C4-2B (cell line): Measurements from ENCODE around the gene IL1A.

Experiments used
- H3K27ac ChIP-seq: fragments of 450-650 bp; 2 replicates; pipeline ENCODE4 v1.5.1; 2017
- CTCF ChIP-seq: fragments of 450-650 bp; conservative IDR thresholded peaks from 2 replicates; pipeline ENCODE4 v1.5.1; 2017; ENCODE audit warnings: mild to moderate bottlenecking
- ZFX ChIP-seq: fragments of 450-650 bp; IDR thresholded peaks from 2 replicates; pipeline ENCODE4 v1.6.1; 2017

IL1A gene

GRCh38 chr2:112779598-112779997, 4.7 kb downstream of the IL1A start:
- TF ChIP-seq ZFX (no peak), CTCF (no peak)
- no peak overlapping the region for H3K27ac ChIP-seq

DNA sequence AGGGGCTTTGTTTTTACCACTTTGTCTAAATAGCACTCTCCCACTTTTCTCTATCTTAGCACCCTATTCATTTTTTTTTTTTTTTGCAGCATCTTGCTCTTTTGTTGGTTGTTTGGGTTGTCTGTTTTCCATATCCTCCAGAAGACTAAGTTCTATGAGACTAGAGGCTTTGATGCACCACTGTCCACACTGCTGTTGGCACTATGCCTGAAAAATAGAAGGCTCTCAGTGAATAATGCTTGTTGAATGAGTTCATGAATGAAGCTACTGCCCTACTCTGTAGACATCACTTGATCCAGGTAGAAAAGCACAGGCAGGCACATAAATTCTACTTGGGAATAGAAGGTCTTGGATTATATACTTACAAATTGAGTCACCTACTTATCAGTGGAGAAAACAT, 7.3 kb downstream of the IL1A start:
- TF ChIP-seq ZFX = no peak
- TF ChIP-seq CTCF = no peak
- no peak overlapping the region for H3K27ac ChIP-seq

DNA sequence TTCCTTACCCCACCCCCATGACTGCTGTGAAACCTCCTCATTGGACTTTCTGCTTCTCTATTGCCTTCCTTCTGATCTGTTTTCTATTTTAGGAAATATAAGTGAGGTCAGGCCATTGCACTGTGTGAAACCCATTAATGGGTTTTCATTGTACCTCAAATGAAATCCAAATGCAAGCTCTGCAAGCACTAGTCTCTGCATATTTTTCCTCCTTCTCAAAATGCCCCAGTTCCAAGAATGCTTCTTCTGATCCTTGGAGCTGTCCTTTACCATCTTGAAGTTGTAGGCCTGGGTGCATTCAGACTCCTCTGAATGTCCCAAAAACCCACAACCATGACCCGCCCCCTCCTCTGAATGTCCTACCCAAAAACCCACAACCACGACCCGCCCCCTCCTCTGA, 8.2 kb downstream of the IL1A start:
- no peak for TF ChIP-seq ZFX
- H3K27ac ChIP-seq = no peak overlapping the region

- no peak for TF ChIP-seq CTCF
- TF ChIP-seq ZFX = no peak
- H3K27ac ChIP-seq = no peak overlapping the region
Observed at GRCh38 chr2:112774536-112775285, 9.6 kb downstream of the IL1A start.

DNA sequence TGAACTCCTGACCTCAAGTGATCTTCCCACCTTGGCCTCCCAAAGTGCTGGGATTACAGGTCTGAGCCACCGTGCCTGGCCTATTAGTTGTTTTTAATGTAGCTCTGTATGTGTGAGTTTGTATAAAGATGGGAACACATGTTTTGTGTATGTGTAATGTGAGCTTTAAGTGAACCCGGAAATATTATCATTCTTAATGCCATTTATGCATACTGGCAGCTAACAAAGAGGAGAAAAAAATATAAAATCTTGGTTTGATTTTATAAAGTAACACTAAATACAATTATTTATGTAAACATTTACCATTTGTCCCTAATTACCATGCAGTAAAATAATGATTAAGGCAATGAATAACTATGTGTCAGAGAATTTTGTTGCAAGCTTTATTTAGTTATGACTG, 10.7 kb downstream of the IL1A start:
- H3K27ac ChIP-seq = no peak overlapping the region
- TF ChIP-seq ZFX (no peak), CTCF (no peak)

DNA sequence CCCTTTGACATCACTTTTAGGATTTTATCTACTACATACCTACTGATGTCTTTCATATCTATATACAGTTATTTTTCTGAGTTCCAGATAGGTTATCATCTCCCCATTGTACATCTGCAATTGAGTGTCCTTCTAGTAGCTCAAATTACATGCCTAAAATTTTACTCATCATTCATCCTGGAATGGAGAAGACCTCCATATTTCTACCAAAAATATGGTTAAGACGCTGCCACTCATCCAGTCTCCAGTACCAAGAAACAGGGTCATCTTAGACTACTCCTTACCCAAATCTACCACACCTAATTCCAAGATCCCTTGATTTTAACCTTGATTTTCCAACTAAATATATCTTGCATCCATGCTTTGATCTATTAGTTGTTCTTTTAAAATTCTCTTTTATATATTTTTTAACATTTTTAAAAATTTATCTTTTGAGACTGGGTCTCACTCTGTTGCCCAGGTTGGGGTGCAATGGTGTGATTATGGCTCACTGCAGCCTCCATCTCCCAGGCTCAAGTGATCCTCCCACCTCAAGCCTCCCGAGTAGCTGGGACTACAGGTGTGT, 11.3 kb downstream of the IL1A start:
- H3K27ac ChIP-seq = no peak overlapping the region
- TF ChIP-seq ZFX (no peak), CTCF (no peak)

GRCh38 chr2:112772322-112772721, 12.0 kb downstream of the IL1A start:
- TF ChIP-seq CTCF = no peak
- TF ChIP-seq ZFX = no peak
- H3K27ac ChIP-seq = no peak overlapping the region

DNA sequence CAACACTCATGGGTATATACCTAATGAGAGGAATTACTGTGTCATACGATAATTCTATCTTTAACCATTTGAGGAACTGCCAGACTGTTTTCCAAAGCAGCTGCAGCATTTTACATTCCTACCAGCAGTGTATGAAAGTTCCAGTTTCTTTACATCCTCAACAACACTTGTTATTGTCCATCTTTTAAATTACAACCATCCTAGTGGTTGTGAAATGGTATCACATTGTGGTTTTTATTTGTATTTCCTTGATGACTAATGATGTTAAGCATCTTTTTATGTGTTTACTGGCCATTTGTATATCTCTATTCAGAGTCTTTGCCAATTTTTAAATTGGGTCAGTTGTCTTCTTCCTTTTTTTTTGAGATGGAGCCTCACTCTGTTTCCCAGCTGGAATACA, 15.9 kb downstream of the IL1A start:
- TF ChIP-seq ZFX = no peak
- TF ChIP-seq CTCF = no peak
- H3K27ac ChIP-seq = no peak overlapping the region
